MG63 (cell line): Measurements from ENCODE around the gene PTDSS2. TPM values are rescaled to one million over a fixed set of nuclear protein-coding genes. Genes with fewer than 3 reads are reported as not detected.
"Not testable (repeated sequence)": the region's sequence is repeated elsewhere in the genome, so short reads cannot be mapped to it uniquely, and the experiment has no call there.

Experiments used
- DNase-seq: peaks from one replicate; pipeline ENCODE4 v3.0.0-alpha.2; 2020
- H3K27me3 ChIP-seq: fragments of 250-450 bp; sonication (Bioruptor Pico); 2 replicates; pipeline ENCODE4 v1.5.1; 2020; ENCODE audit warnings: mild to moderate bottlenecking, moderate library complexity
- H3K36me3 ChIP-seq: fragments of 250-450 bp; sonication (Bioruptor Pico); 2 replicates; pipeline ENCODE4 v1.5.1; 2020; ENCODE audit warnings: mild to moderate bottlenecking, moderate library complexity
- H3K4me3 ChIP-seq: fragments of 250-450 bp; sonication (Bioruptor Pico); 2 replicates; pipeline ENCODE4 v1.5.1; 2020; ENCODE audit warnings: mild to moderate bottlenecking, moderate library complexity
- H3K9me3 ChIP-seq: fragments of 250-450 bp; sonication (Bioruptor Pico); 2 replicates; pipeline ENCODE4 v1.5.1; 2020; ENCODE audit warnings: mild to moderate bottlenecking, moderate library complexity
- total RNA-seq: library from RNA; depleted of rRNA; stranded (reverse); fragments of >200 nt; shearing (Covaris generic); gene quantifications from 2 replicates; pipeline ENCODE4 v1.2.3, GENCODE V29; 2014; ENCODE audit warnings: low replicate concordance

PTDSS2 gene
- total RNA-seq, 1 experiment from 2014 or later: 43.3 TPM

GRCh38 chr11:424232-424631 lies 25.8 kb upstream of the PTDSS2 start:
- Histone ChIP-seq H3K9me3 (no peaks in the 10 kb centered on the region), H3K36me3 (no peaks in the 10 kb centered on the region), H3K4me3 (no peak overlapping the region), H3K27me3 (no peaks in the 10 kb centered on the region)
- DNase-seq: no peak

DNA sequence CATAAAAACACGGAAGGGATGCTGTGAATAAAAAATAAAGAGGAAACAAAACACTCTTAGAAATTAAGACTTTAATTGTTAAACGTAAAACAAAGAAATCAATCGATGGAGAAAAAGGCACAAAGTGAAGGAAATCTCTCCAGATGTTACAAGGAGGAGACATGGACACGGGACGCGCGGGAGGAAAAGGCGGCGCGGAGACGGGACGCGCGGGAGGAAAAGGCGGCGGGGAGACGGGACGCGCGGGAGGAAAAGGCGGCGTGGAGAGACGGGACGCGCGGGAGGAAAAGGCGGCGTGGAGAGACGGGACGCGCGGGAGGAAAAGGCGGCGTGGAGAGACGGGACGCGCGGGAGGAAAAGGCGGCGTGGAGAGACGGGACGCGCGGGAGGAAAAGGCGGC lies 25.3 kb upstream of the PTDSS2 start:
- not testable (repeated sequence) for DNase-seq, H3K4me3 ChIP-seq, H3K36me3 ChIP-seq, H3K9me3 ChIP-seq, H3K27me3 ChIP-seq

GRCh38 chr11:425301-425700 lies 24.8 kb upstream of the PTDSS2 start:
- Histone ChIP-seq H3K27me3 (no peaks in the 10 kb centered on the region), H3K4me3 (no peak overlapping the region), H3K9me3 (no peaks in the 10 kb centered on the region), H3K36me3 (no peaks in the 10 kb centered on the region)
- no peak for DNase-seq

DNA sequence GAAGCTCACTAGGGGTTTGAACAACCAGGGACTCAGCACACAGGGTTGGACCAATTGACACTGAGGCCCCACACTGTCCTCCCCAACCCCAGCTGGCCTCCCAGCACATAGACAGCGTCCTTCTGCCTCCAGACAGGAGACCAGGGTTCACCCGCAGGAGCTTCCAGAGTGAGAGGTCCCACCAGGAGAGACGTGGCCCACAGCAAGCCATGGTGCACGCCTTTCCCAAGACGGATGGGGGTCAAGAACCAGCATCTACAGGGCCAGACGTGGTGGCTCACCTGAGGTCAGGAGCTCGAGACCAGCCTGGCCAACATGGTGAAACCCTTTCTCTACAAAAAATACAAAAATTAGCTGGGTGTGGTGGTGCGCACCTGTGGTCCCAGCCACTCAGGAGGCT lies 23.2 kb upstream of the PTDSS2 start:
- DNase-seq: no peak
- Histone ChIP-seq H3K36me3 (no peaks in the 10 kb centered on the region), H3K4me3 (no peak overlapping the region), H3K27me3 (no peaks in the 10 kb centered on the region), H3K9me3 (no peaks in the 10 kb centered on the region)

- DNase-seq: no peak
- no peaks in the 10 kb centered on the region for H3K36me3 ChIP-seq
- no peaks in the 10 kb centered on the region for H3K27me3 ChIP-seq
- H3K4me3 ChIP-seq: no peak overlapping the region
- H3K9me3 ChIP-seq: no peaks in the 10 kb centered on the region
These were observed 21.8 kb upstream of the PTDSS2 start for GRCh38 chr11:428295-428694.

- no peak overlapping the region for H3K4me3 ChIP-seq
- H3K9me3 ChIP-seq: no peaks in the 10 kb centered on the region
- no peaks in the 10 kb centered on the region for H3K36me3 ChIP-seq
- DNase-seq: no peak
- no peaks in the 10 kb centered on the region for H3K27me3 ChIP-seq
These were observed 20.7 kb upstream of the PTDSS2 start for GRCh38 chr11:429391-429790.

GRCh38 chr11:429931-430456 lies 20.1 kb upstream of the PTDSS2 start:
- Histone ChIP-seq H3K36me3 (no peaks in the 10 kb centered on the region), H3K27me3 (no peaks in the 10 kb centered on the region), H3K4me3 (no peak overlapping the region), H3K9me3 (no peaks in the 10 kb centered on the region)
- DNase-seq: no peak

DNA sequence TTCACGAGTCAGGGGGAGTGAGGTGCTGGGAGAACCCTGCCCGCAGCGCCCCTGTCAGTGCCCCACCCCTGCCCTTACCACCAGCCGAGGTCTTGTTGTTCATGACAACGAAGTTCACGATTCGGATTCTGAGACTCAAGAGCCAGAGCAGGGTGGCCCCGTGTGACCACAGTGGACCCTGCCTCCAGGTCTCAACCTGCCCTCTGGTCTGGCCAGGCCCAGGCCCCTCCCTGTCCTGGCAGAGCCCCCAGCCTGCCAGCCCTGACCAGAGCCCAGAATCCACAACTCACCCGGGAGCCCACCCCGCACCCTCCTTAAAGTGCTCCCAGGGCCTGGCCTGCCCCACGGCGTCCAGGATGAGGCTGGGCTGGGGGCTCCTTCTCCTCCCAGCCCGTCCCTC lies 18.2 kb upstream of the PTDSS2 start:
- Histone ChIP-seq H3K9me3 (no peaks in the 10 kb centered on the region), H3K27me3 (no peaks in the 10 kb centered on the region), H3K4me3 (no peak overlapping the region), H3K36me3 (no peaks in the 10 kb centered on the region)
- DNase-seq: no peak

GRCh38 chr11:432501-433100 lies 17.5 kb upstream of the PTDSS2 start:
- DNase-seq: no peak
- H3K27me3 ChIP-seq: no peaks in the 10 kb centered on the region
- no peaks in the 10 kb centered on the region for H3K36me3 ChIP-seq
- no peaks in the 10 kb centered on the region for H3K9me3 ChIP-seq
- no peak overlapping the region for H3K4me3 ChIP-seq

DNA sequence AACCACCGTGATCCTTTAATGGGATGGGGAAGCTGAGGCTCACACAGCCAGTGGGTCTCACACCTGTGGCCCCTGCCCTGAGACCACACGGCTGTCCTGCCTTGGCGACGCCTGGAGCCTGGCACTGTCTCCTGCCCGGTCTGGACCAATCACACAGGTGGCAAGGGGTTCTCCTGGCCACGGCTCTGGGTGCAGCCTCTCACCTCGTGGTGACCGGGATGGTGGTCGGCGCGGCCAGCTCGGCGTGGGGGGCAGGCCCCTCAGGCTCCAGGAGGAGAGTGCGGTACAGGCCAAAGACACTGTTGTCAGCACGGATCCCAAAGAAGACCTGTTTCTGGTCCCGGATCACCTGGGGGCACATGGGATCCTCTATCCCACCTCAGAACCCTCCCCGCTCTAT lies 17.0 kb upstream of the PTDSS2 start:
- H3K9me3 ChIP-seq: no peaks in the 10 kb centered on the region
- H3K4me3 ChIP-seq: no peak overlapping the region
- no peak for DNase-seq
- no peaks in the 10 kb centered on the region for H3K27me3 ChIP-seq
- H3K36me3 ChIP-seq: no peaks in the 10 kb centered on the region

DNA sequence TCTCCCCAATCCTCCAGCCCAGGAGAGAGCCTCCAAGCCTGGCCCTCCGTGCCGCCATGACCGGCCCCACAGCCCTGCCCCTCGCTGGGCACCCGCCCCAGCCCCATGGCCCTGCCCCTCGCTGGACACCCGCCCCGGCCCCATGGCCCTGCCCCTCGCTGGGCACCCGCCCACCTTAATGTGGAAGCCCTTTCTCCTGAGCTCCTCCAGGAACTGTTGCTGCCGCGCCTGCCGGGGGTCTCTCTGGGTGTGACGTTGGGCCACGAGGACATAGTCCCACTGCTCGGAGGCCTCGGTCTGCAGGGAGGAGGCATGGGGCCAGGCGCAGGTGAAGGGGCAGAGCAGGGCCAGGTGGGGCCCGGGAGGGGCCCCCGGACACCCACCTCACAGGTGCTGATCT lies 16.4 kb upstream of the PTDSS2 start:
- DNase-seq: no peak
- H3K4me3 ChIP-seq: no peak overlapping the region
- no peaks in the 10 kb centered on the region for H3K36me3 ChIP-seq
- no peaks in the 10 kb centered on the region for H3K9me3 ChIP-seq
- H3K27me3 ChIP-seq: no peaks in the 10 kb centered on the region

DNA sequence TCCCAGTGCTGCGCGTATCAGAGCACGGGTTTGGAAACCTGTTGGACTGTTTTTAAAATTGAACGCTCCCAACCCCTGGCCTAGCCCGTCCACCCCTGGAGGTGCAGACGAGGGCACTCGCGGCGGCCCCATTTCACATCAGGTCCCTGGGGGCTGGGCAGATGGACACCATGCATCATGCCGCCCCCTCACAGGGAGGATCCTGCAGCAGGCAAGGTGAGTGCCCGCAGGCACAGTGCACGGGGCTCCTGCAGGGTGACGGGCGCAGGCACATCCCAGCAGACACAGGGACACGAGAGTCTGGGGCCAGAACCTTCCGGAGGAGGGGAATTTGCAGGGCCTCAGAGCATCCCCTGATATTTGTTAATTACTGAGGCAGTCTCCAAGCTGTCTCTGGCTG lies 15.6 kb upstream of the PTDSS2 start:
- no peak overlapping the region for H3K4me3 ChIP-seq
- no peaks in the 10 kb centered on the region for H3K9me3 ChIP-seq
- H3K27me3 ChIP-seq: no peaks in the 10 kb centered on the region
- DNase-seq: no peak
- H3K36me3 ChIP-seq: no peaks in the 10 kb centered on the region

DNA sequence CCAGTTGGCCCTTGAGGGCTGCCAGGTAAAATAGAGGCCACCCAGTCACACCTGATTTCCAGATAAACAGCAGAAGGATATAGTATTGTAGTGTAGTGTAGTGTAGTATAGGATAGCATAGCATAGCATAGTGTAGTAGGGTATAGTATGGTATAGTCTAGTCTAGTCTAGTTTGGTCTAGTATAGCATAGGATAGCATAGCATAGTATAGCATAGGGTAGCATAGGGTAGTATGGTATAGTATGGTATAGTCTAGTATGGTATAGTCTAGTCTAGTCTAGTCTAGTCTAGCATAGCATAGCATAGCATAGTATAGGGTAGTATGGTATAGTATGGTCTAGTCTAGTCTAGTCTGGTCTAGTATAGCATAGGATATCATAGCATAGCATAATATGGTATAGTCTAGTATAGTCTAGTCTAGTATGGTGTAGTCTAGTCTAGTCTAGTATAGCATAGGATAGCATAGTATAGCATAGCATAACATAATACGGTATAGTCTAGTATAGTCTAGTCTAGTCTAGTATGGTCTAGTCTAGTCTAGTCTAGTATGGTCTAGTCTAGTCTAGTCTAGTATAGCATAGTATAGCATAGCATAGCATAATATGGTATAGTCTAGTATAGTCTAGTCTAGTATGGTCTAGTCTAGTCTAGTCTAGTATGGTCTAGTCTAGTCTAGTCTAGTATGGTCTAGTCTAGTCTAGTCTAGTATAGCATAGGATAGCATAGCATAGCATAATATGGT lies 14.9 kb upstream of the PTDSS2 start:
- not testable (repeated sequence) for H3K36me3 ChIP-seq, H3K4me3 ChIP-seq, H3K27me3 ChIP-seq, DNase-seq, H3K9me3 ChIP-seq

DNA sequence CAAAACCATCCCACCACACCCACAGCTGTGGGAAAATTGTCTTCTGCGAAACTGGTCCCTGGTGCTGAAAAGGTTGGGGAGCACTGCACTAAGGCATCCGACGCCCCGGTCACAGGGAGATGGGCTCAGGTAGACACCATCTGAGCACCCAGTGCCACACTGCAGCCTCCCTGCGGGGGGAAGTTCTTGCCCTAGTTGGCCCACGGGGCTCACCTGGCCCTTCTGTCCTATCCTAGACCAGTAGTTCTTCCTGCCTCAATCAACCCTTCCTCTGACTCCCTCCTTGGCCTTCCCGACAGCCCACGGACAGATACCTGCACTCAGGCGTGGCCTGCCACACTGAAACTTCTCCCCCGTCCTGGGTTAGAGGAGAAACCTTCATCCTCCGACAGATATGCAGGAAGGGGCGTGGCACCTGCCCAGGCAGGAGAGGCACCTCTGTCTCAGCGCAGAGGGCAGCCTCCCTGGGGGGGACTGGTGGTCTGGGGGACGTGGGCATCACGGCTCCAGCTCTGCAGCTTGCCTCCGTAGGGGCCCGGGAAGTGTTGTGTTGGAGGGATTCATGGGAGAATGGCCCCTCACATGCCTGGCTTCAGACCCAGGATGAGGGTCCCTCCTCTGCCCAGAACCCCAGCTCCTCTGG lies 12.7 kb upstream of the PTDSS2 start:
- Histone ChIP-seq H3K36me3 (no peaks in the 10 kb centered on the region), H3K4me3 (no peak overlapping the region), H3K9me3 (no peaks in the 10 kb centered on the region), H3K27me3 (no peaks in the 10 kb centered on the region)
- no peak for DNase-seq

DNA sequence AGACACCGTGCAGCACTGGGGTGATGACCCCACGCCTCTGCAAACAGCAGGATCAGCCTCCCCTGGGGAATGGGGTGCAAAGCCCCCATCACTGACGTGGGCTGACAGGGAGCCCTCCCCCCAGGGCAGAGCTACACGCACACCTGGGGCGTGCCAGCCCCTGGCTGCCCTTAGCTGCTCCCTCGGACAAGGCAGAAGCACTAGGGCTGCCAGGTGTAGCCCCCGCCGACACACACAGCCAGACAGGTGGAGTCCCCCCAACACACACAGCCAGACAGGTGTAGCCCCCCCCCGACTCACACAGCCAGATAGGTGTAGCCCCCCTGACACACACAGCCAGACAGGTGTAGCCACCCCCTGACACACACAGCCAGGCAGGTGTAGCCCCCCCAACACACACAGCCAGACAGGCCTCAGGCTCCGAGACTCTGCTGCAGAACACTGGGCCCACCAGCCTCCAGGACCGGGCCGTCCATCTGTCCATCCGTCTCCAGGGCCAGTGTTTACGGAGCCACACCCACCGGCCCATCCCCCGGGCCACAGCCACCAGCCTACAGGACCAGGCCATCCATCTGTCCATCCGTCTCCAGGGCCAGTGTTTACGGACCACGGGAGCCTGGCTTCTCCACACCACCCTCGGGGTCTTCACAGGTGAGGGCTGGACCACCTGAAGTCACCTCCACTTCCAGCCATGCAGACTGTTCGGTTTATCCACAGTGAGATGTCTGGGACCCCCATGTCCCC lies 11.8 kb upstream of the PTDSS2 start:
- Histone ChIP-seq H3K36me3 (no peaks in the 10 kb centered on the region), H3K4me3 (no peak overlapping the region), H3K27me3 (no peaks in the 10 kb centered on the region), H3K9me3 (no peaks in the 10 kb centered on the region)
- DNase-seq: no peak

DNA sequence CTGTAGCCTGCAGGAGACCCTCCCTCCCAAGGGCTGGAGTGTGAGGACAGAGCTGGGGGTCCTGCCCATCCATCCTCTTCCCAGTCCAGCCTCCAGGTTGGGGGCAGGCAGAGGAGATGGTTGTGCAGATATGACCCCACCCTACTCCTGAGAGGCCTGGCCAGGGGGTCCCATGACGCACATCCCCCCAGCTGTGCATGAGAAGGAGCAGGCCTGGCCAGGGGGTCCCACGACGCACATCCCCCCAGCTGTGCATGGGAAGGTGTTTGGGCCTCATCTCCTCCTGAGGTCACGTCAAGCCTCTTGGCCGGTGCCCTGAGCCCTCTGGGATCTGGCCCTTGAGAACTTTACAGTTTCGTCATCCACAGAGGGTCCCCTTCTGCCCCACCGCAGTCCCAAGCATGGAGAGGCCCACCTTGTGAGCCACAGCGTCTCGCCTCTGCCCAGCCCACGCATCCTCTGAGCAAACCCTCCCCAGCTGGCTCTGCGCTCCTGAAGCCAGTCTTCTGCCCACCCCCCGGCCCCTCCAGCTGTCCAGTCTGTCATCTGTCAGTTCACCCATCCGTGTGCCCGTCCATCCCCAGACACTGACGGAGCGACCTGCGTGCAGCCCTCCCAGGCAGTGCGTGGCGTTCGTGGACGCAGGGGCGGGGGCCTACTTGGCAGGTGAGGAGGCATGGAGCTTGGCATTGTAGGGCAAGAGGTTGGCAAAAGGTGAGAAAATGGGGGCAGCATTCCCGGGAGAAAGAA lies 10.6 kb upstream of the PTDSS2 start:
- no peak overlapping the region for H3K4me3 ChIP-seq
- no peaks in the 10 kb centered on the region for H3K27me3 ChIP-seq
- H3K36me3 ChIP-seq: no peaks in the 10 kb centered on the region
- no peaks in the 10 kb centered on the region for H3K9me3 ChIP-seq
- no peak for DNase-seq
